K562 (cell line): ENCODE data around the gene TBC1D16.

Experiments used
- HOXB6 ChIP-seq: fragments of 250-450 bp; sonication (Bioruptor Pico); IDR thresholded peaks from 2 replicates; pipeline ENCODE4 v1.5.1; 2022; ENCODE audit warnings: mild to moderate bottlenecking, borderline replicate concordance
- RNF2 ChIP-seq: sonication (generic); IDR thresholded peaks from 2 replicates; pipeline ENCODE4 v1.6.1; 2016
- ZFP1 ChIP-seq: fragments of 450-650 bp; formaldehyde crosslinking; IDR thresholded peaks from 2 replicates; pipeline ENCODE4 v1.4.0; 2020; ENCODE audit warnings: mild to moderate bottlenecking, mixed read lengths
- ZNF444 ChIP-seq: fragments of 250-450 bp; sonication (Bioruptor Pico); IDR thresholded peaks from 2 replicates; pipeline ENCODE4 v1.4.0; 2020; ENCODE audit warnings: mild to moderate bottlenecking, moderate library complexity
- TF ChIP-seq, protein P1 (sequence below): sonication (generic); formaldehyde crosslinking; IDR thresholded peaks from 2 replicates; pipeline ENCODE4 v1.8.0; 2022; ENCODE audit warnings: mild to moderate bottlenecking, missing genetic modification reagents, borderline replicate concordance
- TF ChIP-seq, protein P2 (sequence below): fragments of 450-650 bp; IDR thresholded peaks from 2 replicates; pipeline ENCODE4 v1.6.1; 2016; ENCODE audit warnings: borderline replicate concordance

DNA sequence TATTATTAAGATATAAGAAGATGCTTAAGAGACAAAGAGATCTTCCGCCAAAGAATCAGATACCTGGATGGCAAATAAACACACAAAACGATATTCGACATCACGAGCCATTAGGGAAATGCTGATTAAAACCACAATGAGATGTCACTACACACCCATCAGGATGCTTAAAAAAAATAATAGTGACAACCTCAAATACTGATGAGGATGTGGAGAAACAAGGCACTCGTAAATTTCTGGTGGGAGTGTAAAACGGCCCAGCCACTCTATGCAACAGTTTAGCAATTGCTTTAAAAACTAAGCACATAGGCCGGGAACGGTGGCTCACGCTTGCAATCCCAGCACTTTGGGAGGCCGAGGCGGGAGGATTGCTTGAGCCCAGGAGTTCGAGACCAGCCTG lies 39.4 kb downstream of the TBC1D16 start:
- TF ChIP-seq RNF2 (no peak; the same call in 1 of the 2 replicates), ZNF444 (CRISPR knock-in tag) (no peak), ZFP1 (CRISPR knock-in tag) (no peak), HOXB6 (no peak)
- TF ChIP-seq, protein P1, sequence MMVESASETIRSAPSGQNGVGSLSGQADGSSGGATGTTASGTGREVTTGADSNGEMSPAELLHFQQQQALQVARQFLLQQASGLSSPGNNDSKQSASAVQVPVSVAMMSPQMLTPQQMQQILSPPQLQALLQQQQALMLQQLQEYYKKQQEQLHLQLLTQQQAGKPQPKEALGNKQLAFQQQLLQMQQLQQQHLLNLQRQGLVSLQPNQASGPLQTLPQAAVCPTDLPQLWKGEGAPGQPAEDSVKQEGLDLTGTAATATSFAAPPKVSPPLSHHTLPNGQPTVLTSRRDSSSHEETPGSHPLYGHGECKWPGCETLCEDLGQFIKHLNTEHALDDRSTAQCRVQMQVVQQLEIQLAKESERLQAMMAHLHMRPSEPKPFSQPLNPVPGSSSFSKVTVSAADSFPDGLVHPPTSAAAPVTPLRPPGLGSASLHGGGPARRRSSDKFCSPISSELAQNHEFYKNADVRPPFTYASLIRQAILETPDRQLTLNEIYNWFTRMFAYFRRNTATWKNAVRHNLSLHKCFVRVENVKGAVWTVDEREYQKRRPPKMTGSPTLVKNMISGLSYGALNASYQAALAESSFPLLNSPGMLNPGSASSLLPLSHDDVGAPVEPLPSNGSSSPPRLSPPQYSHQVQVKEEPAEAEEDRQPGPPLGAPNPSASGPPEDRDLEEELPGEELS, result no peak
- TF ChIP-seq, protein P2, sequence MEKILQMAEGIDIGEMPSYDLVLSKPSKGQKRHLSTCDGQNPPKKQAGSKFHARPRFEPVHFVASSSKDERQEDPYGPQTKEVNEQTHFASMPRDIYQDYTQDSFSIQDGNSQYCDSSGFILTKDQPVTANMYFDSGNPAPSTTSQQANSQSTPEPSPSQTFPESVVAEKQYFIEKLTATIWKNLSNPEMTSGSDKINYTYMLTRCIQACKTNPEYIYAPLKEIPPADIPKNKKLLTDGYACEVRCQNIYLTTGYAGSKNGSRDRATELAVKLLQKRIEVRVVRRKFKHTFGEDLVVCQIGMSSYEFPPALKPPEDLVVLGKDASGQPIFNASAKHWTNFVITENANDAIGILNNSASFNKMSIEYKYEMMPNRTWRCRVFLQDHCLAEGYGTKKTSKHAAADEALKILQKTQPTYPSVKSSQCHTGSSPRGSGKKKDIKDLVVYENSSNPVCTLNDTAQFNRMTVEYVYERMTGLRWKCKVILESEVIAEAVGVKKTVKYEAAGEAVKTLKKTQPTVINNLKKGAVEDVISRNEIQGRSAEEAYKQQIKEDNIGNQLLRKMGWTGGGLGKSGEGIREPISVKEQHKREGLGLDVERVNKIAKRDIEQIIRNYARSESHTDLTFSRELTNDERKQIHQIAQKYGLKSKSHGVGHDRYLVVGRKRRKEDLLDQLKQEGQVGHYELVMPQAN, result no peak
